Endothelial cell of umbilical vein (primary cell): ENCODE measurements around the gene MAK.

ENCODE experiments used
- EZH2 ChIP-seq: IDR thresholded peaks from 2 replicates; pipeline ENCODE4 v1.6.1; 2012; ENCODE audit warnings: borderline replicate concordance, low read depth, mild to moderate bottlenecking, moderate library complexity, low read length, inconsistent platforms; ENCODE audit not compliant: severe bottlenecking
- GATA2 ChIP-seq: IDR thresholded peaks from 2 replicates; pipeline ENCODE4 v1.7.0; 2011; ENCODE audit warnings: low read depth, mild to moderate bottlenecking, moderate library complexity, mixed read lengths, low read length; ENCODE audit not compliant: insufficient read length, insufficient read depth
- POLR2AphosphoS5 ChIP-seq: IDR thresholded peaks from 2 replicates; pipeline ENCODE4 v1.6.1; 2012; ENCODE audit warnings: low read depth, mild to moderate bottlenecking, control low read depth, low read length, moderate library complexity; ENCODE audit not compliant: insufficient read depth
- TF ChIP-seq, protein P1 (sequence below), 2 donors: IDR thresholded peaks; 1 replicate in 1 of 2; 2 replicates in 1 of 2; pipeline ENCODE4 v1.5.1; 2011; ENCODE audit warnings: low read length in 2 of 2, mild to moderate bottlenecking in 2 of 2, moderate library complexity in 2 of 2, control low read depth in 1 of 2, inconsistent platforms in 1 of 2, low read depth in 1 of 2; ENCODE audit not compliant: insufficient read depth in 1 of 2; ENCODE audit errors: extremely low read depth in 1 of 2

DNA sequence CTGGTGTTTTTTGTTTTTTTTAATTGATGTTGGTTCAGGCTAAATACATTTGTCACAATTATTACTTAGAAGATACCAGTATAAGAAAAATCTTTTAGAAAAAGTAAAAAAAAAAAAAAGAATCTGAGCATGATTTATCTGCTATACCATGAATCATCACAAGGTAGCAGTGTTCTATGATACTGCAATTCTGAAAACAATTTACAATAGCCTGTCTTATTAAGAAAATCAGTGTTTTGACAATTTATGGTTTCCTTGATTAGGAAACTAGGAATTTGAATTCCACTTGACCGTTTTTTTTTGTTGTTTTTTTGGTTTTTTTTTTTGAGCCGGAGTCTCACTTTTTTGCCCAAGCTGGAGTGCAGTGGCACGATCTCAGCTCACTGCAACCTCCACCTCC is 9.3 kb upstream of the MAK start:
- TF ChIP-seq GATA2 (no peak), POLR2AphosphoS5 (no peak), EZH2 (no peak)
- TF ChIP-seq, protein P1, sequence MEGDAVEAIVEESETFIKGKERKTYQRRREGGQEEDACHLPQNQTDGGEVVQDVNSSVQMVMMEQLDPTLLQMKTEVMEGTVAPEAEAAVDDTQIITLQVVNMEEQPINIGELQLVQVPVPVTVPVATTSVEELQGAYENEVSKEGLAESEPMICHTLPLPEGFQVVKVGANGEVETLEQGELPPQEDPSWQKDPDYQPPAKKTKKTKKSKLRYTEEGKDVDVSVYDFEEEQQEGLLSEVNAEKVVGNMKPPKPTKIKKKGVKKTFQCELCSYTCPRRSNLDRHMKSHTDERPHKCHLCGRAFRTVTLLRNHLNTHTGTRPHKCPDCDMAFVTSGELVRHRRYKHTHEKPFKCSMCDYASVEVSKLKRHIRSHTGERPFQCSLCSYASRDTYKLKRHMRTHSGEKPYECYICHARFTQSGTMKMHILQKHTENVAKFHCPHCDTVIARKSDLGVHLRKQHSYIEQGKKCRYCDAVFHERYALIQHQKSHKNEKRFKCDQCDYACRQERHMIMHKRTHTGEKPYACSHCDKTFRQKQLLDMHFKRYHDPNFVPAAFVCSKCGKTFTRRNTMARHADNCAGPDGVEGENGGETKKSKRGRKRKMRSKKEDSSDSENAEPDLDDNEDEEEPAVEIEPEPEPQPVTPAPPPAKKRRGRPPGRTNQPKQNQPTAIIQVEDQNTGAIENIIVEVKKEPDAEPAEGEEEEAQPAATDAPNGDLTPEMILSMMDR (IDR thresholded peaks at IDR 0.05; ENCODE audit: extremely low read depth in 1 of 2, insufficient read depth in 1 of 2, low read depth in 1 of 2, low read length in 2 of 2): no peak
